Stimulated activated CD8-positive, alpha-beta memory T cell treated with anti-CD3 and anti-CD28 coated beads, Interleukin-15, amount 100 ng/mL, for 1 hour (primary cell): Measurements from ENCODE around the gene STT3A.

Experiments
- DNase-seq: peaks from one replicate; pipeline ENCODE4 v3.0.0-alpha.2; 2020; ENCODE audit warnings: low read depth

The STT3A gene

DNA sequence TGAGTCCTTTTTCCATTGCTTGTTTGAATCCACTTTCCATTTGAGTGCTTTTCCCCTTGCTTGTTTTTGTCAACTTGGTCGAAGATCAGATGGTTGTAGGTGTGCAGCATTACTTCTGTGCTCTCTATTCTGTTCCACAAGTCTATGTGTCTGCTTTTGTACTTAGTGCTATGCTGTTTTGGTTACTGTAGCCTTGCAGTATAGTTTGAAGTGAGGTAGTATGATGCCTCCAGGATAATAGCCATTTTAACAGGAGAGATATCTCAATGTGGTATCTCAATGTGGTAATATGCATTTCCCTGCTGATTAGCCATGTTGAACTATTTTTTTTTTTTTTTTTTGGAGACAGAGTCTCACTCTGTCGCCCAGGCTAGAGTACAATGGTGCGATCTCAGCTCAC, 71.3 kb downstream of the STT3A start:
- DNase-seq: no peak

DNA sequence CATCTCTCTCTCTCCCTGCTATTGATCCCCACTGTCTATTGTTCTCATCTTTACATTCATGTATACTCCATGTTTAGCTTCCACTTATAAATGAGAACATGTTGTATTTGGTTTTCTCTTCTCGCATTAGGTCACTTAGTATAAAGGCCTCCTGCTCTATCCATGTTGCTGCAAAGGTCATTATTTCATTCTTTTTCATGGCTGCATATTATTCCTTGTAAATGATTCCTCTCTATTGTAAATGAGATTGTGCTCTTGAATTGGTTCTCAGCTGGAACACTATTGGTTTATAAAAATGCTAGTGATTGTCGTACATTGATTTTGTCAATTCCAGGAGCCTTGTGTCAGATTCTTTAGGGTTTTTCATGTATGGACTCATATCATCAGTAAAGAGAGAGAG, 74.5 kb downstream of the STT3A start:
- no peak for DNase-seq

DNA sequence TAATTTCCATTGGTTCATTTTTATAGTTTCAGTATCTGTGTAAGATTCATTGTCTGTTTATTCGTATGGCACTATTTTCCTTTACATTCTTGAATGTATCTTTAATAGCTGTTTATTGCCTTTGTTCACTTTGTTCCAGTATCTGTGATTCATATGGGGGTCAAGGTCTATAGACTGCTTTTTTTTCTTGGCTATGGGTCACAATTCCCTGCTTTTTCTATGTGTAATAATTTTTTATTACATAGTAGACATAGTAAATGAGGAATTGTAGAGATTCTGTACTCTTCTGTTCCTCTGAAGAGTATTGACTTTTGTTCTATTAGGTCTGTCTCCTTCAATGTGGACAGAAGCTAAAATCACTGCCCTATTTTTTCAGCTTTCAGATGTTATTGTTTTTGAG, 77.5 kb downstream of the STT3A start:
- DNase-seq: no peak

DNA sequence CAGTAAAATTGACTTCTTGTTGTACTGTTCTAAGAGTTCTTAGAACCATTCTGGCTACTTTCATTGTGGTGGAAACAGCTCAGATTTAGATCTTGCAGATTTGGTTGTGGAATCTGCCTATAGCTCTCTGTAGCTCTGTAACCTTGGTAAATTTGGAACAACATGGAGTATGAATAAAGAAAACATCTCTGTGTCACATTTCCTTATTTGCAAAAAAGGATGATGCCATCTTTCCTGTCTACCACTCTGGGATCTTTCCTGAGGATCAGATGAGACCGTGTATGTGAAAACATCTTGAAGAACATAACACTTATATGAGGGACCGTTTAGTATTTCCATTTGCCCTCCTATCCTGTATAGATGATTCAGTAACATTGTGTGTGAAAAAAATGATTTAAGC, 78.9 kb downstream of the STT3A start:
- DNase-seq: no peak
